ENCODE results near the gene TASP1. TPM values are rescaled to one million over a fixed set of nuclear protein-coding genes. Genes with fewer than 3 reads are reported as not detected.

TASP1 gene
- total and polyA plus RNA-seq, 2 donors (not counting 3 experiments of a cell fraction or from before 2014, with no cell fraction given) = 3.5 to 8.9 TPM

GRCh38 chr20:13474467-13474866 lies 164.3 kb downstream of the TASP1 start:
- BruUV-seq (replicated peaks) = no TSS peak
- no peak overlapping the region for H3K27ac ChIP-seq (ENCODE audit: insufficient read depth, low read depth, low read length)
- H3K4me3 ChIP-seq (replicated peaks in 1 of 3; ENCODE audit: insufficient read depth in 1 of 3, low read depth in 1 of 3, low read length in 3 of 3) = no peak overlapping the region
- CTCF ChIA-PET = no interaction called here
- H2AFZ ChIP-seq (ENCODE audit: low read depth, low read length) = no peak overlapping the region
- dilution Hi-C loops (cut with MboI; ENCODE audit: extremely low pct_ligation_motif_present, low sequenced_read_pairs) (no loop called here), intact Hi-C loops (cut with micrococcal nuclease) (no loop called here)
- no peaks in the 10 kb centered on the region for H4K20me1 ChIP-seq (replicated peaks; ENCODE audit: control insufficient read depth, extremely low read depth, insufficient read depth, low read length)
- FAIRE-seq = no peak
- H3K36me3 ChIP-seq (ENCODE audit: control insufficient read depth in 2 of 2, extremely low read depth in 1 of 2, insufficient read depth in 2 of 2, low read length in 2 of 2) = no peaks in the 10 kb centered on the region
- H3K27me3 ChIP-seq (ENCODE audit: control insufficient read depth in 2 of 2, insufficient read depth in 2 of 2, low read length in 2 of 2) = no peaks in the 10 kb centered on the region
- no peak for TF ChIP-seq EZH2 (IDR thresholded peaks at IDR 0.05; ENCODE audit: borderline replicate concordance, low read depth, low read length, severe bottlenecking)
- TF ChIP-seq MYC (IDR thresholded peaks at IDR 0.05; ENCODE audit: low read depth, low read length) = no peak
- no peak for TF ChIP-seq CTCF (IDR thresholded peaks at IDR 0.05; ENCODE audit: extremely low read depth in 1 of 2, insufficient read depth in 1 of 2, low read depth in 1 of 2, low read length in 2 of 2)
- no peak for TF ChIP-seq FOS (IDR thresholded peaks at IDR 0.05; ENCODE audit: borderline replicate concordance, insufficient read depth, low read length)
- no peak for TF ChIP-seq GATA2 (IDR thresholded peaks at IDR 0.05; ENCODE audit: insufficient read depth, insufficient read length, low read depth, low read length)
- no peak for TF ChIP-seq JUN (IDR thresholded peaks at IDR 0.05; ENCODE audit: borderline replicate concordance, insufficient read depth, insufficient read length, low read depth)
- H3K9ac ChIP-seq (replicated peaks; ENCODE audit: extremely low read depth, insufficient read depth, low read length) = no peak overlapping the region
- no peaks in the 10 kb centered on the region for H3K9me1 ChIP-seq (replicated peaks; ENCODE audit: control insufficient read depth, extremely low read depth, insufficient read depth, low read length)
- no peaks in the 10 kb centered on the region for H3K79me2 ChIP-seq (ENCODE audit: control insufficient read depth, insufficient read depth, low read length)
- POLR2A ChIA-PET = no interaction called here
- no peak for DNase-seq (ENCODE audit: low read depth, low spot score)
- H3K4me2 ChIP-seq (ENCODE audit: insufficient read depth, low read length) = no peak overlapping the region
- no peaks in the 10 kb centered on the region for H3K9me3 ChIP-seq (replicated peaks; ENCODE audit: control insufficient read depth, insufficient read depth, low read length)
- no peaks in the 10 kb centered on the region for H3K4me1 ChIP-seq (ENCODE audit: control insufficient read depth, extremely low read depth, insufficient read depth, low read length)

GRCh38 chr20:13469262-13469661 lies 169.5 kb downstream of the TASP1 start:
- Histone ChIP-seq H3K9me3 (replicated peaks; ENCODE audit: control insufficient read depth, insufficient read depth, low read length) (no peaks in the 10 kb centered on the region), H3K9me1 (replicated peaks; ENCODE audit: control insufficient read depth, extremely low read depth, insufficient read depth, low read length) (no peaks in the 10 kb centered on the region), H2AFZ (ENCODE audit: low read depth, low read length) (no peak overlapping the region), H3K27me3 (ENCODE audit: control insufficient read depth in 2 of 2, insufficient read depth in 2 of 2, low read length in 2 of 2) (no peaks in the 10 kb centered on the region), H3K4me3 (replicated peaks in 1 of 3; ENCODE audit: insufficient read depth in 1 of 3, low read depth in 1 of 3, low read length in 3 of 3) (no peak overlapping the region), H3K36me3 (ENCODE audit: control insufficient read depth in 2 of 2, extremely low read depth in 1 of 2, insufficient read depth in 2 of 2, low read length in 2 of 2) (no peaks in the 10 kb centered on the region), H3K4me2 (ENCODE audit: insufficient read depth, low read length) (no peak overlapping the region), H3K27ac (ENCODE audit: insufficient read depth, low read depth, low read length) (no peak overlapping the region), H3K79me2 (ENCODE audit: control insufficient read depth, insufficient read depth, low read length) (no peaks in the 10 kb centered on the region), H3K4me1 (ENCODE audit: control insufficient read depth, extremely low read depth, insufficient read depth, low read length) (no peaks in the 10 kb centered on the region), H3K9ac (replicated peaks; ENCODE audit: extremely low read depth, insufficient read depth, low read length) (no peak overlapping the region), H4K20me1 (replicated peaks; ENCODE audit: control insufficient read depth, extremely low read depth, insufficient read depth, low read length) (no peaks in the 10 kb centered on the region)
- DNase-seq (ENCODE audit: low read depth, low spot score) = no peak
- BruUV-seq (replicated peaks) = no TSS peak
- ChIA-PET CTCF (interaction anchor here (1.3 to 2.4 kb wide), 2 partner anchors 10 to 77 kb away, joined by 7 to 8 read pairs; no protein-coding TSS in a partner anchor), POLR2A (no interaction called here)
- dilution Hi-C loops (cut with MboI; ENCODE audit: extremely low pct_ligation_motif_present, low sequenced_read_pairs) = no loop called here
- intact Hi-C loops (cut with micrococcal nuclease) = no loop called here
- TF ChIP-seq GATA2 (IDR thresholded peaks at IDR 0.05; ENCODE audit: insufficient read depth, insufficient read length, low read depth, low read length) (no peak), EZH2 (IDR thresholded peaks at IDR 0.05; ENCODE audit: borderline replicate concordance, low read depth, low read length, severe bottlenecking) (no peak), FOS (IDR thresholded peaks at IDR 0.05; ENCODE audit: borderline replicate concordance, insufficient read depth, low read length) (no peak), JUN (IDR thresholded peaks at IDR 0.05; ENCODE audit: borderline replicate concordance, insufficient read depth, insufficient read length, low read depth) (no peak)
- no peak for FAIRE-seq

All from endothelial cell of umbilical vein (primary cell).